ENCODE data around the gene KIF21A. TPM values are rescaled to one million over a fixed set of nuclear protein-coding genes. Genes with fewer than 3 reads are reported as not detected.

KIF21A gene
- total RNA-seq, 4 donors from 2014 or later: 22.5 to 65.5 (median 33.5) TPM

- DNase-seq (ENCODE audit: low spot score): no peak
- no peak for ATAC-seq (ENCODE audit: low FRiP score)
- TF ChIP-seq, protein P1, sequence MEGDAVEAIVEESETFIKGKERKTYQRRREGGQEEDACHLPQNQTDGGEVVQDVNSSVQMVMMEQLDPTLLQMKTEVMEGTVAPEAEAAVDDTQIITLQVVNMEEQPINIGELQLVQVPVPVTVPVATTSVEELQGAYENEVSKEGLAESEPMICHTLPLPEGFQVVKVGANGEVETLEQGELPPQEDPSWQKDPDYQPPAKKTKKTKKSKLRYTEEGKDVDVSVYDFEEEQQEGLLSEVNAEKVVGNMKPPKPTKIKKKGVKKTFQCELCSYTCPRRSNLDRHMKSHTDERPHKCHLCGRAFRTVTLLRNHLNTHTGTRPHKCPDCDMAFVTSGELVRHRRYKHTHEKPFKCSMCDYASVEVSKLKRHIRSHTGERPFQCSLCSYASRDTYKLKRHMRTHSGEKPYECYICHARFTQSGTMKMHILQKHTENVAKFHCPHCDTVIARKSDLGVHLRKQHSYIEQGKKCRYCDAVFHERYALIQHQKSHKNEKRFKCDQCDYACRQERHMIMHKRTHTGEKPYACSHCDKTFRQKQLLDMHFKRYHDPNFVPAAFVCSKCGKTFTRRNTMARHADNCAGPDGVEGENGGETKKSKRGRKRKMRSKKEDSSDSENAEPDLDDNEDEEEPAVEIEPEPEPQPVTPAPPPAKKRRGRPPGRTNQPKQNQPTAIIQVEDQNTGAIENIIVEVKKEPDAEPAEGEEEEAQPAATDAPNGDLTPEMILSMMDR (IDR thresholded peaks at IDR 0.05): no peak
Measured at GRCh38 chr12:39331539-39332261, 111.2 kb downstream of the KIF21A start.

GRCh38 chr12:39329876-39330275 lies 113.0 kb downstream of the KIF21A start:
- TF ChIP-seq, protein P1 (IDR thresholded peaks at IDR 0.05): no peak
- ATAC-seq (ENCODE audit: low FRiP score) (no peak), DNase-seq (ENCODE audit: low spot score) (no peak)

DNA sequence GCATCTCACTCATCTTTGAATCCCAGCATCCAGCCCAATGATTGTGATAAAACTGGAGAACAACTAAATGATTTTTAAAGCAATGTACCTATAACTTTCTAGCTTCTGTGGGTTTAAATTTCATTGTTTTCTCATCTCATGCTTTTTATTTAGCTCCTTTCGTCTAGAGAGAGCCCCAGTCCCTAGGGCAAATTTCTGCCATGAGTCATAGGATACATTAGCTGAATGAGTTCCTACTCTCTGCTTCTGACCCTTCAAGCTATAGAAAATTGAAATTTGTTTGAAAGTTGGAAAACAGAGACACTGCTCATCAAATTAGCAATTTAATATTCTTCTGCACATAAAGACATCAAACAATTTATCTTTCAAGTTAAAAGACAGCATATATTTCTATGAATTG lies 113.9 kb downstream of the KIF21A start:
- ATAC-seq (ENCODE audit: low FRiP score): no peak
- TF ChIP-seq, protein P1 (IDR thresholded peaks at IDR 0.05): no peak
- no peak for DNase-seq (ENCODE audit: low spot score)

GRCh38 chr12:39327965-39328364 lies 115.0 kb downstream of the KIF21A start:
- ATAC-seq (ENCODE audit: low FRiP score) (no peak), DNase-seq (ENCODE audit: low spot score) (no peak)
- TF ChIP-seq, protein P1 (IDR thresholded peaks at IDR 0.05): no peak

- ATAC-seq (ENCODE audit: low FRiP score): no peak
- TF ChIP-seq, protein P1 (IDR thresholded peaks at IDR 0.05): no peak
- DNase-seq (ENCODE audit: low spot score): no peak
Measured at GRCh38 chr12:39327510-39327909, 115.4 kb downstream of the KIF21A start.

GRCh38 chr12:39319180-39319579 lies 123.7 kb downstream of the KIF21A start:
- TF ChIP-seq, protein P1 (IDR thresholded peaks at IDR 0.05): no peak
- DNase-seq (ENCODE audit: low spot score) (no peak), ATAC-seq (ENCODE audit: low FRiP score) (no peak)

GRCh38 chr12:39314547-39314946 lies 128.4 kb downstream of the KIF21A start:
- DNase-seq (ENCODE audit: low spot score) (no peak), ATAC-seq (ENCODE audit: low FRiP score) (no peak)
- TF ChIP-seq, protein P1 (IDR thresholded peaks at IDR 0.05): no peak
